ENCODE data around the gene SLFN12L.

Gene SLFN12L

DNA sequence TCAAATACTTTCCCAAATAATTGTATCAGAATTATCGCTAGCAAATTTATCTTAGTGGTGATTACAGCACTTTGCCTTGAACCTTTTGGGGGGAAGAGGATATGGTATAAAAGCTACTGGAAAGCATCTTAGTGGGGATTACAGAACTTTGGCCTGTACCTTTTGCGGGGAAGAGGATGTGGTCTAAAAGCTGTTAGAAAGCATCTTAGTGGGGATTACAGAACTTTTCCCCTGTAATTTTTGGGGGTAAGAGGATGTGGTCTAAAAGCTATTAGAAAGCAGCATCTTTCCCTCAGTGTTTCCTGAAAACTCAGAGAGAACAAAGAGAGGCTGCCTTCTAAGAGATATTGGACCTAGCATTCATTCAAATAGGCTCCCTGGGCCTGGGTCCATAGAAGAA lies 109.2 kb downstream of the SLFN12L start:
- DNase-seq: no peak

DNA sequence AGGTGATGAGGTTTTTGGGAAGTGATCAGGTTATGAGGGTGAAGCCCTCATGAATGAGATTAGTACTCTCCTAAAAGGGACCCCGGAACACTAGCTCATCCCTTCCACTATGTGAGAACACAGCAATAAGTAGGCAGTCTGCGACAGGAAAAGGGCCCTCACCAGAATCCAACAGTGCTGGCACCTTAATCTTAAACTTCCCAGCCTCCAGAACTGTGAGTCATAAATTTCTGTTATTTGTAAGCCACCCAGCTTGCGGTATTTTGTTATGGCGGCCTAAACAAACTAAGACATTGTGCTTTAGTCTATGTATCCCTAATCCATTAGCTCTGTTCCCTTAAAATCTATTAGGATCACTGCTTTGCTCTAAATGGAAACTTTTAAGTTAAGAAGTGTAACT lies 113.7 kb downstream of the SLFN12L start:
- DNase-seq: no peak
